IMR-90 (cell line): ENCODE measurements around the gene ISG20. TPM values are rescaled to one million over a fixed set of nuclear protein-coding genes. Genes with fewer than 3 reads are reported as not detected.

Experiments used
- ATAC-seq: fragments of 200-7000 bp; cut with Tn5 transposase; 2 replicates; pipeline ENCODE4 v1.9.1; 2020; ENCODE audit warnings: low read depth, mild to moderate bottlenecking, moderate library complexity
- BruUV-seq: library from RNA; stranded (reverse); fragments of 400-500 nt; replicated peaks from 2 replicates; lab custom pipeline; 2021; lab: Mats Ljungman, UMichigan
- CTCF ChIA-PET: fragments of 300-600 bp; formaldehyde crosslinking; extraction: SDS; loops from one replicate; lab custom pipeline; 2021; ENCODE audit warnings: antibody characterized with exemption; lab: Yijun Ruan, JAX
- POLR2A ChIA-PET: fragments of 300-600 bp; sonication (Branson Sonifier 250); formaldehyde crosslinking; loops from one replicate; lab custom pipeline; 2022; ENCODE audit warnings: antibody characterized with exemption; ENCODE audit not compliant: unreplicated experiment; lab: Charles Lee
- DNase-seq: peaks from one replicate; pipeline ENCODE4 v3.0.0; 2013
- H2AFZ ChIP-seq: replicated peaks from 2 replicates; pipeline ENCODE3; 2013; ENCODE audit warnings: low read length, mild to moderate bottlenecking; ENCODE audit not compliant: poor library complexity
- H2AK5ac ChIP-seq: 2 replicates; pipeline ENCODE4 v1.6.1; 2013; ENCODE audit warnings: low read depth, low read length, inconsistent platforms
- H2AK9ac ChIP-seq: replicated peaks from 2 replicates; pipeline ENCODE3; 2013; ENCODE audit warnings: mild to moderate bottlenecking, low read depth, low read length, moderate library complexity; ENCODE audit not compliant: poor library complexity
- H2BK120ac ChIP-seq: 2 replicates; pipeline ENCODE4 v1.6.1; 2013; ENCODE audit warnings: low read depth, low read length, inconsistent platforms
- H2BK15ac ChIP-seq: 3 replicates; pipeline ENCODE4 v1.6.1; 2013; ENCODE audit warnings: low read depth, low read length, inconsistent platforms
- H2BK20ac ChIP-seq: 2 replicates; pipeline ENCODE4 v1.6.1; 2013; ENCODE audit warnings: low read depth, mild to moderate bottlenecking, inconsistent platforms, low read length, moderate library complexity
- H2BK5ac ChIP-seq: 2 replicates; pipeline ENCODE4 v1.6.1; 2013; ENCODE audit warnings: mild to moderate bottlenecking, low read depth, low read length, inconsistent platforms; ENCODE audit not compliant: poor library complexity, severe bottlenecking
- H3K14ac ChIP-seq: replicated peaks from 2 replicates; pipeline ENCODE4 v1.6.1; 2013; ENCODE audit warnings: low read depth, low read length, inconsistent platforms
- H3K18ac ChIP-seq: 2 replicates; pipeline ENCODE4 v1.6.1; 2013; ENCODE audit warnings: low read depth, low read length, control low read depth
- H3K23ac ChIP-seq: 2 replicates; pipeline ENCODE4 v1.6.1; 2013; ENCODE audit warnings: low read depth, low read length, inconsistent platforms
- H3K27ac ChIP-seq: 2 replicates; pipeline ENCODE4 v1.5.1; 2013; ENCODE audit warnings: mild to moderate bottlenecking, control low read depth, low read length; ENCODE audit not compliant: insufficient read depth
- H3K27me3 ChIP-seq: 2 replicates; pipeline ENCODE4 v1.6.1; 2013; ENCODE audit warnings: low read length; ENCODE audit not compliant: control insufficient read depth, insufficient read depth
- H3K36me3 ChIP-seq: 2 replicates; pipeline ENCODE4 v1.6.1; 2013; ENCODE audit warnings: low read length, mixed read lengths; ENCODE audit not compliant: control insufficient read depth, insufficient read depth
- H3K4ac ChIP-seq: 2 replicates; pipeline ENCODE4 v1.6.1; 2013; ENCODE audit warnings: low read depth, low read length, inconsistent platforms
- H3K4me1 ChIP-seq: 2 replicates; pipeline ENCODE4 v1.6.1; 2013; ENCODE audit warnings: low read length, mixed read lengths; ENCODE audit not compliant: control insufficient read depth, insufficient read depth
- H3K4me2 ChIP-seq: 2 replicates; pipeline ENCODE4 v1.6.1; 2013; ENCODE audit warnings: low read depth, mild to moderate bottlenecking, control low read depth, low read length, moderate library complexity
- H3K4me3 ChIP-seq: 2 replicates; pipeline ENCODE4 v1.5.1; 2013; ENCODE audit warnings: low read depth, mild to moderate bottlenecking, control low read depth, low read length, moderate library complexity; ENCODE audit not compliant: insufficient read depth
- H3K56ac ChIP-seq: 2 replicates; pipeline ENCODE4 v1.6.1; 2013; ENCODE audit warnings: low read length, inconsistent platforms; ENCODE audit not compliant: insufficient read depth; ENCODE audit errors: extremely low read depth
- H3K79me1 ChIP-seq, 2 experiments: 2 replicates each; pipeline ENCODE4 v1.6.1; 2013; ENCODE audit warnings: low read length in 2 of 2, inconsistent platforms in 1 of 2, low read depth in 1 of 2
- H3K9ac ChIP-seq: 2 replicates; pipeline ENCODE4 v1.6.1; 2013; ENCODE audit warnings: low read depth, low read length, control low read depth
- H3K9me1 ChIP-seq: 2 replicates; pipeline ENCODE4 v1.6.1; 2013; ENCODE audit warnings: low read length, inconsistent platforms; ENCODE audit not compliant: insufficient read depth
- H3K9me3 ChIP-seq: 2 replicates; pipeline ENCODE4 v1.6.1; 2013; ENCODE audit warnings: low read length; ENCODE audit not compliant: control insufficient read depth, insufficient read depth
- H4K20me1 ChIP-seq: 2 replicates; pipeline ENCODE4 v1.6.1; 2013; ENCODE audit warnings: low read length, inconsistent platforms; ENCODE audit not compliant: insufficient read depth
- H4K5ac ChIP-seq: 2 replicates; pipeline ENCODE4 v1.6.1; 2013; ENCODE audit warnings: mild to moderate bottlenecking, low read depth, low read length, control low read depth
- H4K8ac ChIP-seq, 2 experiments: 2 replicates each; pipeline ENCODE4 v1.6.1; 2013; ENCODE audit warnings: low read depth in 2 of 2, low read length in 2 of 2, control low read depth in 1 of 2, inconsistent platforms in 1 of 2
- H4K91ac ChIP-seq: 2 replicates; pipeline ENCODE4 v1.6.1; 2013; ENCODE audit warnings: low read depth, low read length, inconsistent platforms; ENCODE audit not compliant: insufficient read depth
- BHLHE40 ChIP-seq: fragments of 150-350 bp; IDR thresholded peaks from 2 replicates; pipeline ENCODE4 v1.6.1; 2016; ENCODE audit warnings: mild to moderate bottlenecking, low read depth, low read length
- CEBPB ChIP-seq: IDR thresholded peaks from 2 replicates; pipeline ENCODE4 v1.6.1; 2012; ENCODE audit warnings: low read depth, low read length, improper control_type of control experiment
- CHD1 ChIP-seq: IDR thresholded peaks from 2 replicates; pipeline ENCODE4 v1.6.1; 2012; ENCODE audit warnings: low read depth, low read length, improper control_type of control experiment
- FOS ChIP-seq: fragments of 150-350 bp; IDR thresholded peaks from 2 replicates; pipeline ENCODE4 v1.6.1; 2016; ENCODE audit warnings: low read depth, low read length
- MAFK ChIP-seq: IDR thresholded peaks from 2 replicates; pipeline ENCODE4 v1.6.1; 2012; ENCODE audit warnings: low read depth, low read length, improper control_type of control experiment
- MAZ ChIP-seq: IDR thresholded peaks from 2 replicates; pipeline ENCODE4 v1.6.1; 2012; ENCODE audit warnings: low read depth, mild to moderate bottlenecking, low read length, improper control_type of control experiment, moderate library complexity, borderline replicate concordance
- MXI1 ChIP-seq: IDR thresholded peaks from 2 replicates; pipeline ENCODE4 v1.6.1; 2012; ENCODE audit warnings: low read depth, mild to moderate bottlenecking, low read length, moderate library complexity, borderline replicate concordance
- NFE2L2 ChIP-seq: fragments of 150-350 bp; IDR thresholded peaks from 2 replicates; pipeline ENCODE4 v1.6.1; 2016; ENCODE audit warnings: low read depth, mild to moderate bottlenecking, low read length
- POLR2A ChIP-seq: IDR thresholded peaks from 2 replicates; pipeline ENCODE4 v1.6.1; 2012; ENCODE audit warnings: mild to moderate bottlenecking, low read depth, low read length
- RAD21 ChIP-seq: IDR thresholded peaks from 2 replicates; pipeline ENCODE4 v1.6.1; 2012; ENCODE audit warnings: low read length, improper control_type of control experiment
- RCOR1 ChIP-seq: IDR thresholded peaks from 2 replicates; pipeline ENCODE4 v1.6.1; 2012; ENCODE audit warnings: mild to moderate bottlenecking, low read length, improper control_type of control experiment; ENCODE audit not compliant: insufficient replicate concordance
- RFX5 ChIP-seq: IDR thresholded peaks from 2 replicates; pipeline ENCODE4 v1.8.0; 2012; ENCODE audit warnings: low read depth, mild to moderate bottlenecking, low read length, moderate library complexity
- SMC3 ChIP-seq: fragments of 150-350 bp; IDR thresholded peaks from 2 replicates; pipeline ENCODE4 v1.6.1; 2016; ENCODE audit warnings: low read depth, mild to moderate bottlenecking, antibody characterized with exemption, low read length, moderate library complexity
- WGBS, 2 experiments: methylation state at CpG; one replicate each; pipeline versions ENCODE4 v1.1.5 to v1.1.7; 2013; ENCODE audit warnings: missing lambda C conversion rate in 2 of 2; ENCODE audit not compliant: insufficient read length in 1 of 2; ENCODE audit errors: extremely low coverage in 2 of 2; 5-methylcytosine and 5-hydroxymethylcytosine counted together
- dilution Hi-C: fragments of 300-500 bp; cut with HindIII; formaldehyde crosslinking; loops from one replicate; pipeline ENCODE4 v1.14.3; 2018; ENCODE audit warnings: low sequenced_read_pairs; ENCODE audit not compliant: unreplicated experiment
- in situ Hi-C: fragments of 300-500 bp; cut with MboI; formaldehyde crosslinking; loops from 3 replicates; pipeline ENCODE4 v1.14.3; 2019; ENCODE audit warnings: low sequenced_read_pairs, inconsistent platforms, mixed read lengths
- intact Hi-C: fragments of 100-400 bp; cut with micrococcal nuclease; formaldehyde crosslinking; loops from 2 replicates; pipeline ENCODE4 v1.10.0; 2022
- polyA plus RNA-seq, 3 experiments: library from polyadenylated mRNA; depleted of rRNA; stranded (reverse); fragments of >200 nt; gene quantifications; 2 replicates each; pipeline ENCODE4 v1.2.3, GENCODE V29; 2012; ENCODE audit warnings: low replicate concordance in 1 of 3
- total RNA-seq: library from RNA; depleted of rRNA; stranded (reverse); fragments of >200 nt; gene quantifications from 2 replicates; pipeline ENCODE4 v1.2.3, GENCODE V29; 2012
- TF ChIP-seq, protein P1 (sequence below): fragments of 150-350 bp; IDR thresholded peaks from 2 replicates; pipeline ENCODE4 v1.6.1; 2017; ENCODE audit warnings: mild to moderate bottlenecking, antibody characterized with exemption, low read length, low read depth
- TF ChIP-seq, protein P2 (sequence below): conservative IDR thresholded peaks from 2 replicates; pipeline ENCODE4 v1.5.1; 2012; ENCODE audit warnings: mild to moderate bottlenecking, low read depth, low read length, improper control_type of control experiment
- TF ChIP-seq, protein P3 (sequence below): fragments of 150-350 bp; IDR thresholded peaks from 2 replicates; pipeline ENCODE4 v1.6.1; 2016; ENCODE audit warnings: low read depth, mild to moderate bottlenecking, low read length, moderate library complexity, borderline replicate concordance

The ISG20 gene
- total and polyA plus RNA-seq, 2 of the 4 experiments (the other 2 are of a cell fraction): 0.72 to 1.2 TPM

DNA sequence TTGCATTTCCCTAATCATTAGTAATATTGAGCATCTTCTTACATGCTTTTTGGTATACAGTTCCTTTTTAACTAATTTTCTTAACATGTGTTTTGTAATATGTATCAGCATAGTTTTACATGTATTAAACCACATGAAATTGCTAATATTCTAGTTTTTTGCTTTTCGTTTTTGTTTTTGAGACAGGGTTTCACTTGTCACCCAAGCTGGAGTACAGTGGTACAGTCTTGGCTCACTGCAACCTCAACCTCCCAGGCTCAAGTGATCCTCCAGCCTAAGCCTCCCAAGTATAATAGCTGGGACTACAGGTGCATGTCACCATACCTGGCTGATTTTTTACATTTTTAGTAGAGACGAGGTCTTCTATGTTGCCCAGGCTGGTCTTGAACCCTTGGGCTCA, 4.4 kb upstream of the ISG20 start:
- in situ Hi-C loops (no loop called here), intact Hi-C loops (no loop called here), dilution Hi-C loops (no loop called here)
- Histone ChIP-seq H2AK9ac (no peak overlapping the region), H3K4me1 (peaks cover 21% of the 10 kb centered on the region), H3K18ac (no peak overlapping the region), H3K4me2 (no peak overlapping the region), H4K8ac (no peak overlapping the region), H2BK20ac (no peak overlapping the region), H3K79me1 (peaks cover 22 to 77% of the 10 kb centered on the region in 2 experiments), H2BK5ac (no peak overlapping the region), H3K4ac (no peak overlapping the region), H3K14ac (no peak overlapping the region), H4K20me1 (peaks cover 53% of the 10 kb centered on the region), H2BK15ac (no peak overlapping the region), H3K9ac (no peak overlapping the region), H3K56ac (no peak overlapping the region), H4K5ac (no peak overlapping the region), H3K36me3 (peaks cover 35% of the 10 kb centered on the region), H3K27ac (no peak overlapping the region), H3K9me3 (no peaks in the 10 kb centered on the region), H3K23ac (no peak overlapping the region), H3K4me3 (no peak overlapping the region), H3K9me1 (peaks cover 21% of the 10 kb centered on the region), H2BK120ac (no peak overlapping the region), H3K27me3 (no peaks in the 10 kb centered on the region), H2AK5ac (no peak overlapping the region), H2AFZ (no peak overlapping the region), H4K91ac (no peak overlapping the region)
- no TSS peak for BruUV-seq
- POLR2A ChIA-PET: no interaction called here
- CTCF ChIA-PET: no interaction called here
- no peak for ATAC-seq
- no peak for DNase-seq
- WGBS, 2 experiments: no CpG with 5 or more reads among the region's 2 CpGs
- TF ChIP-seq, protein P1, sequence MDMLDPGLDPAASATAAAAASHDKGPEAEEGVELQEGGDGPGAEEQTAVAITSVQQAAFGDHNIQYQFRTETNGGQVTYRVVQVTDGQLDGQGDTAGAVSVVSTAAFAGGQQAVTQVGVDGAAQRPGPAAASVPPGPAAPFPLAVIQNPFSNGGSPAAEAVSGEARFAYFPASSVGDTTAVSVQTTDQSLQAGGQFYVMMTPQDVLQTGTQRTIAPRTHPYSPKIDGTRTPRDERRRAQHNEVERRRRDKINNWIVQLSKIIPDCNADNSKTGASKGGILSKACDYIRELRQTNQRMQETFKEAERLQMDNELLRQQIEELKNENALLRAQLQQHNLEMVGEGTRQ: no peak
- TF ChIP-seq POLR2A (no peak), BHLHE40 (no peak), SMC3 (no peak), MAZ (no peak), FOS (no peak), CEBPB (no peak), NFE2L2 (no peak), RCOR1 (no peak), MXI1 (no peak), RFX5 (no peak), CHD1 (no peak), MAFK (no peak), RAD21 (no peak)
- TF ChIP-seq, protein P2, sequence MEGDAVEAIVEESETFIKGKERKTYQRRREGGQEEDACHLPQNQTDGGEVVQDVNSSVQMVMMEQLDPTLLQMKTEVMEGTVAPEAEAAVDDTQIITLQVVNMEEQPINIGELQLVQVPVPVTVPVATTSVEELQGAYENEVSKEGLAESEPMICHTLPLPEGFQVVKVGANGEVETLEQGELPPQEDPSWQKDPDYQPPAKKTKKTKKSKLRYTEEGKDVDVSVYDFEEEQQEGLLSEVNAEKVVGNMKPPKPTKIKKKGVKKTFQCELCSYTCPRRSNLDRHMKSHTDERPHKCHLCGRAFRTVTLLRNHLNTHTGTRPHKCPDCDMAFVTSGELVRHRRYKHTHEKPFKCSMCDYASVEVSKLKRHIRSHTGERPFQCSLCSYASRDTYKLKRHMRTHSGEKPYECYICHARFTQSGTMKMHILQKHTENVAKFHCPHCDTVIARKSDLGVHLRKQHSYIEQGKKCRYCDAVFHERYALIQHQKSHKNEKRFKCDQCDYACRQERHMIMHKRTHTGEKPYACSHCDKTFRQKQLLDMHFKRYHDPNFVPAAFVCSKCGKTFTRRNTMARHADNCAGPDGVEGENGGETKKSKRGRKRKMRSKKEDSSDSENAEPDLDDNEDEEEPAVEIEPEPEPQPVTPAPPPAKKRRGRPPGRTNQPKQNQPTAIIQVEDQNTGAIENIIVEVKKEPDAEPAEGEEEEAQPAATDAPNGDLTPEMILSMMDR: no peak
- TF ChIP-seq, protein P3, sequence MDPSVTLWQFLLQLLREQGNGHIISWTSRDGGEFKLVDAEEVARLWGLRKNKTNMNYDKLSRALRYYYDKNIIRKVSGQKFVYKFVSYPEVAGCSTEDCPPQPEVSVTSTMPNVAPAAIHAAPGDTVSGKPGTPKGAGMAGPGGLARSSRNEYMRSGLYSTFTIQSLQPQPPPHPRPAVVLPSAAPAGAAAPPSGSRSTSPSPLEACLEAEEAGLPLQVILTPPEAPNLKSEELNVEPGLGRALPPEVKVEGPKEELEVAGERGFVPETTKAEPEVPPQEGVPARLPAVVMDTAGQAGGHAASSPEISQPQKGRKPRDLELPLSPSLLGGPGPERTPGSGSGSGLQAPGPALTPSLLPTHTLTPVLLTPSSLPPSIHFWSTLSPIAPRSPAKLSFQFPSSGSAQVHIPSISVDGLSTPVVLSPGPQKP: no peak
